Lower leg skin (tissue), 4 donors: ENCODE measurements around the gene HEATR5A. TPM values are rescaled to one million over a fixed set of nuclear protein-coding genes. Genes with fewer than 3 reads are reported as not detected.
"Not testable (repeated sequence)": the region's sequence is repeated elsewhere in the genome, so short reads cannot be mapped to it uniquely, and the experiment has no call there.

ENCODE experiments used
- DNase-seq, 2 donors: peaks; one replicate each; pipeline ENCODE4 v3.0.0-alpha.2; 2019; ENCODE audit warnings: low spot score in 2 of 2
- H3K4me3 ChIP-seq: fragments of 200-600 bp; sonication (generic); 2 replicates; pipeline ENCODE4 v1.5.1; 2017; ENCODE audit warnings: mild to moderate bottlenecking, low read depth; ENCODE audit not compliant: poor library complexity, severe bottlenecking
- CTCF ChIP-seq, 3 donors: fragments of 450-650 bp; IDR thresholded peaks; one replicate each; pipeline ENCODE4 v1.5.1; 2016; ENCODE audit warnings: antibody characterized with exemption in 3 of 3, mild to moderate bottlenecking in 3 of 3, moderate library complexity in 2 of 3
- POLR2A ChIP-seq, 2 donors: fragments of 450-650 bp; IDR thresholded peaks; one replicate each; pipeline ENCODE4 v1.6.1; 2016 to 2017; ENCODE audit warnings: antibody characterized with exemption in 2 of 2, mild to moderate bottlenecking in 1 of 2, moderate library complexity in 1 of 2
- WGBS, 2 donors: methylation state at CpG; one replicate each; pipeline ENCODE4 v1.1.5; 2018; 5-methylcytosine and 5-hydroxymethylcytosine counted together
- intact Hi-C: fragments of 100-400 bp; cut with DNase I; formaldehyde crosslinking; loops from one replicate; pipeline ENCODE4 v1.15.0; 2023; ENCODE audit warnings: low total_unique reads
- total RNA-seq, 4 donors: library from RNA; depleted of rRNA; stranded (reverse); fragments of >200 nt; gene quantifications; one replicate each; pipeline ENCODE4 v1.1.0, GENCODE V29; 2016

Gene HEATR5A
- total RNA-seq, 4 donors from 2014 or later = 7.3 to 11.6 (median 9.8) TPM

- WGBS, 2 donors = 92 to 95% methylated on average over 5 of the region's 5 CpGs
Observed at GRCh38 chr14:31363331-31364073, 56.8 kb downstream of the HEATR5A start.

DNA sequence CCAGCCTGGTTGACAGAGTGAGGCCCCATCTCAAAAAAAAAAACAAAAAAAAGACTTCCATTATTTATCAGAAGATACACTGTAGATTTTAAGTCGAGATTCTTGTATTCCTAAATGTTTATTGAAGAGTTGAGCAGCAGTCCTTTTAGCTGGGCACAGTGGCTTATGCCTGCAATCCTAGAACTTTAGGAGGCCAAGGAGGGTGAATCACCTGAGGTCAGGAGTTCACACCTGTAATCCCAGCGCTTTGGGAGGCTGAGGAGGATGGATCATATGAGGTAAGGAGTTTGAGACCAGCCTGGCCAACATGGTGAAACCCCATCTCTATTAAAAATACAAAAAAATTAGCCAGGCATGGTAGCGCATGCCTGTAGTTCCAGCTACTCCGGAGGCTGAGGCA, 57.6 kb downstream of the HEATR5A start:
- TF ChIP-seq POLR2A (IDR thresholded peaks at IDR 0.05) (no peak), CTCF (IDR thresholded peaks at IDR 0.05) (no peak)
- no peak for DNase-seq
- 92 to 97% methylated on average over 4 of the region's 4 CpGs for WGBS, 2 donors
- no peak overlapping the region for H3K4me3 ChIP-seq
- intact Hi-C loops = no loop called here

More at GRCh38 chr14:31363331-31364073, 56.8 kb downstream of the HEATR5A start:
- no peak for TF ChIP-seq POLR2A (IDR thresholded peaks at IDR 0.05)
- no peak for TF ChIP-seq CTCF (IDR thresholded peaks at IDR 0.05)
- no peak overlapping the region for H3K4me3 ChIP-seq
- intact Hi-C loops = no loop called here
- no peak for DNase-seq

DNA sequence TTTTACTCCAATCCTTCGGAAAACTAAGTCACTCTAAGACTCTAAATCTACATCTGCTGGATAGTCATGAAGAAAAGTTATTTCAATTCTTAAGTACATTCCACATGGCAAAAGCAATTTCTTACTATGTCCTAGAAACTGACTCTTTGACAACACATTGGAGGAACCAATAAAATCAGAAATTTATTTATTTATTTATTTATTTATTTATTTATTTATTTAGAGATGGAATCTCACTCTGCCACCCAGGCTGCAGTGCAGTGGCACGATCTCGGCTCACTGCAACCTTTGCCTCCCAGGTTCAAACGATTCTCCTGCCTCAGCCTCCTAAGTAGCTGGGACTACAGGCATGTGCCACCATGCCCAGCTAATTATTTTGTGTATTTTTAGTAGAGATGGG, 58.6 kb downstream of the HEATR5A start:
- H3K4me3 ChIP-seq, intact Hi-C loops, DNase-seq: not testable (repeated sequence)
- 91 to 93% methylated on average over 4 of the region's 4 CpGs for WGBS, 2 donors

GRCh38 chr14:31360919-31361662, 59.3 kb downstream of the HEATR5A start:
- intact Hi-C loops = no loop called here
- DNase-seq = no peak
- H3K4me3 ChIP-seq = no peak overlapping the region
- TF ChIP-seq POLR2A (IDR thresholded peaks at IDR 0.05) = no peak
- no peak for TF ChIP-seq CTCF (IDR thresholded peaks at IDR 0.05)
- 76 to 81% methylated on average over 3 of the region's 3 CpGs for WGBS, 2 donors

DNA sequence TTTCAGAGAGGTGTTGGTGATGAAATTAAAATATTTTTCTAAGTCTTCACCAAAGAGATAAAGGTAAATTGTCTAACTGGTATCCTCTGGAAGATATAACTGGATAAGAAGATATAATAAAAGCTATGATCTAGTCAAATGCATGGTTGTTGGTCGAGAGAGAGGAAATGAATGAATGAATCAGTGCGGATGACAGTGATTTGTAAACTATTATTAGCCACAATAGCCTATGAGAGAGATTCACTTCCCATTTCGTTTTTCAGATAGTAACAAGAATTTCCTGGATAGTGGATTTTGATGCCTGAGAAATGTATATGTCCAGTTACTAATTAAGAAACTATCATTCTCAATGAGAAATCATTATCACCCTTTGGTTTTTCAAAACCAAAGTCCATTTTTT, 63.1 kb downstream of the HEATR5A start:
- intact Hi-C loops = no loop called here
- TF ChIP-seq POLR2A (IDR thresholded peaks at IDR 0.05) = no peak
- no peak for TF ChIP-seq CTCF (IDR thresholded peaks at IDR 0.05)
- no peak for DNase-seq
- 68 to 76% methylated on average over 3 of the region's 3 CpGs for WGBS, 2 donors
- no peak overlapping the region for H3K4me3 ChIP-seq

GRCh38 chr14:31346097-31346496, 74.3 kb downstream of the HEATR5A start:
- no peak for DNase-seq
- TF ChIP-seq CTCF (IDR thresholded peaks at IDR 0.05) (no peak), POLR2A (IDR thresholded peaks at IDR 0.05) (no peak)
- 93 to 95% methylated on average over 2 of the region's 2 CpGs for WGBS, 2 donors
- intact Hi-C loops = no loop called here
- no peak overlapping the region for H3K4me3 ChIP-seq
